Memory B cell (primary cell): ENCODE data around the gene TENM4.

Experiments
- ATAC-seq: fragments of 150-1000 bp; cut with Tn5 transposase; 2 replicates; pipeline ENCODE4 v1.10.0; 2021; ENCODE audit warnings: low read depth, mild to moderate bottlenecking, moderate library complexity
- DNase-seq, 2 donors: peaks; one replicate each; pipeline ENCODE4 v3.0.0; 2022; ENCODE audit warnings: low spot score in 2 of 2
- H3K27ac Mint-ChIP-seq: one replicate; pipeline ENCODE4 v1.8.0; 2022; ENCODE audit warnings: mild to moderate bottlenecking, moderate library complexity, mixed read lengths
- H3K27me3 Mint-ChIP-seq: one replicate; pipeline ENCODE4 v1.8.0; 2022; ENCODE audit warnings: mixed read lengths
- H3K36me3 Mint-ChIP-seq: one replicate; pipeline ENCODE4 v1.8.0; 2022; ENCODE audit warnings: mild to moderate bottlenecking, mixed read lengths
- H3K4me1 Mint-ChIP-seq: one replicate; pipeline ENCODE4 v1.8.0; 2022; ENCODE audit warnings: mixed read lengths
- H3K4me3 Mint-ChIP-seq: one replicate; pipeline ENCODE4 v1.8.0; 2022; ENCODE audit warnings: mild to moderate bottlenecking, moderate library complexity, mixed read lengths
- H3K9me3 Mint-ChIP-seq: one replicate; pipeline ENCODE4 v1.8.0; 2022; ENCODE audit warnings: mixed read lengths

TENM4 gene

DNA sequence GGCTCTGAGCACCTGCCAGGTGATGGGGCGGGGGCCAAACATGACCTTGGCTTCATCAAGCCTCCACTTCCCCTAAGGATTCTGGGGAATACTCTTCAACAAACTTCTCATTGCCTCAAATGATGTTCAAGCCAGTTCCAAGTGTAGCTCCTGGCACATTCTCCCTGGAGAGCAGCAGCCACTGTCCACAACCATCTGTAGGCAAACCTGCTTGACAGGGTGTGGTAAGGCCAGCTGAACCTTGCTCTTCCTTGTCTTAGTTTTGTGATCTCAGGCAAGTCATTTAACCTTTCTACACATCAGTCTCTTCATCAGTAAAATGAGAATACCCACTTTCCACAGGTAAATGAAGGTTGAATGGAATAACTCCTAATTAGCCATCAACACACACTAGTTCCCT lies 323.3 kb downstream of the TENM4 start:
- no peak overlapping the region for H3K27ac Mint-ChIP-seq
- H3K4me3 Mint-ChIP-seq, result no peak overlapping the region
- no peaks in the 10 kb centered on the region for H3K36me3 Mint-ChIP-seq
- DNase-seq, result no peak
- H3K9me3 Mint-ChIP-seq, result peaks cover 2% of the 10 kb centered on the region
- H3K4me1 Mint-ChIP-seq, result no peaks in the 10 kb centered on the region
- no peak for ATAC-seq
- peaks cover 1% of the 10 kb centered on the region for H3K27me3 Mint-ChIP-seq

- Mint-ChIP-seq H3K36me3 (no peaks in the 10 kb centered on the region), H3K4me1 (no peaks in the 10 kb centered on the region), H3K9me3 (peaks cover 5% of the 10 kb centered on the region), H3K27me3 (peaks cover 4% of the 10 kb centered on the region), H3K27ac (no peak overlapping the region), H3K4me3 (no peak overlapping the region)
- no peak for ATAC-seq
- no peak for DNase-seq
These were observed 324.2 kb downstream of the TENM4 start for GRCh38 chr11:79116600-79116999.

GRCh38 chr11:79113054-79113690 lies 327.7 kb downstream of the TENM4 start:
- H3K4me3 Mint-ChIP-seq, result no peak overlapping the region
- ATAC-seq, result no peak
- H3K4me1 Mint-ChIP-seq, result no peaks in the 10 kb centered on the region
- no peaks in the 10 kb centered on the region for H3K36me3 Mint-ChIP-seq
- H3K27ac Mint-ChIP-seq, result no peak overlapping the region
- H3K9me3 Mint-ChIP-seq, result peaks cover 4% of the 10 kb centered on the region
- H3K27me3 Mint-ChIP-seq, result peaks cover 6% of the 10 kb centered on the region
- DNase-seq, result no peak

DNA sequence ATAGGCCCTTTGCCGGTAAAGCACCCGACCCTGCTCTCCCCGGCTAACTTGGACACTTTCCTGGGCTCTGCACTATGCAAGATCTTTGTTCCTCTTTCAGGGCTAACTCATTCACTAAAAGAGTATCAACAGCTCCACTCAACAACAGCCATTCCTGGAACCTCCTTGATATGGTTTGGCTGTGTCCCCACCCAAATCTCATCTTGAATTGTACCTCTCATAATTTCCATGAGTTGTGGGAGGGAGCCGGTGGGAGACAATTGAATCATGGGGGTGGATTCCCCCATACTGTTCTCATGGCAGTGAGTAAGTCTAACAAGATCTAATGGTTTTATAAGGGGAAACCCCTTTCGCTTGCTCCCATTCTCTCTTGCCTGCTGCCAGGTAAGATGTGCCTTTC lies 330.0 kb downstream of the TENM4 start:
- H3K4me1 Mint-ChIP-seq, result no peaks in the 10 kb centered on the region
- DNase-seq (no peak), ATAC-seq (no peak)
- H3K9me3 Mint-ChIP-seq, result peaks cover 4% of the 10 kb centered on the region
- peaks cover 6% of the 10 kb centered on the region for H3K27me3 Mint-ChIP-seq
- H3K36me3 Mint-ChIP-seq, result no peaks in the 10 kb centered on the region
- H3K27ac Mint-ChIP-seq, result no peak overlapping the region
- no peak overlapping the region for H3K4me3 Mint-ChIP-seq

DNA sequence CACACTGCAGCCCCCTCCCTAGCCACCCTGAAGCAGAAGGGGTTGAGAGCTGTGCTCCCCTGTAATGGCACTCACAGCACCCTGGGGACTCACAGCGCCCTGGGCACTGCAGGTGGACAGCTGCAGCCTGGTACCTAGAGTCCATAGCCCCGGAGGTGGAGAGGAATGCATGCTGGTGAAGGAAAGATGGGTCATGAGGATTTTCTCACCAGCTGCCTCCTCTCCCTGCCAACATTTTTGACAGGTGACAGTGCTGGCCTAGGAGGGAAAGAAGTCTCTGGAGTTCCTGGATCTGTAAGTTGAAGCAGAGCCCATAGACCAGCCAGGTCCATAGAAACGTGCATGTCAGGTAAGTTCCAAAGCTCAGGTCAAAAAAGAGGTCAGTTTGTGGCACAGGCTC lies 330.5 kb downstream of the TENM4 start:
- no peaks in the 10 kb centered on the region for H3K4me1 Mint-ChIP-seq
- DNase-seq, result no peak

DNA sequence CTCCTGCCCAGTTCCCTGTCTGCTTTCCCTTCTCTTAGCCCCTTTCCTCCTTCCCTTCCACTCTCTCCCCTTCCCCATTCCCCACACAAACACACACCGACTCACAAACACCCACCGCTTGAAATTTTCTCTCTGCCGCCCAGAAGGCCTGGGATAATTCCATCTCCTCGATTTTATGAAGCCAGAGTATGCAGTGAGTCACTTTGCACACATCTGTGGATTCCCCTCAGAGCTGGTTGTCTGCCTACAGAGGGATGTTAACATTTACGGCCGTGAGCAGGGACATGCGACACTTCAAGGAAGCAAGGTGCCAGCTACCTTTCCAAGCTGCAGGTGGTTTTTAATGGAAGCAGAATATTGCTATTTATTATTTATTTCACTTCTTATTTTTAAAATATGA lies 332.0 kb downstream of the TENM4 start:
- Mint-ChIP-seq H3K4me3 (no peak overlapping the region), H3K27ac (no peak overlapping the region), H3K36me3 (no peaks in the 10 kb centered on the region), H3K9me3 (peaks cover 4% of the 10 kb centered on the region), H3K4me1 (no peaks in the 10 kb centered on the region), H3K27me3 (peaks cover 6% of the 10 kb centered on the region)
- DNase-seq, result no peak
- ATAC-seq, result no peak

More for the DNA sequence above, 330.5 kb downstream of the TENM4 start:
- Mint-ChIP-seq H3K36me3 (no peaks in the 10 kb centered on the region), H3K4me3 (no peak overlapping the region), H3K9me3 (peaks cover 4% of the 10 kb centered on the region), H3K27ac (no peak overlapping the region), H3K27me3 (peaks cover 6% of the 10 kb centered on the region)
- no peak for ATAC-seq

DNA sequence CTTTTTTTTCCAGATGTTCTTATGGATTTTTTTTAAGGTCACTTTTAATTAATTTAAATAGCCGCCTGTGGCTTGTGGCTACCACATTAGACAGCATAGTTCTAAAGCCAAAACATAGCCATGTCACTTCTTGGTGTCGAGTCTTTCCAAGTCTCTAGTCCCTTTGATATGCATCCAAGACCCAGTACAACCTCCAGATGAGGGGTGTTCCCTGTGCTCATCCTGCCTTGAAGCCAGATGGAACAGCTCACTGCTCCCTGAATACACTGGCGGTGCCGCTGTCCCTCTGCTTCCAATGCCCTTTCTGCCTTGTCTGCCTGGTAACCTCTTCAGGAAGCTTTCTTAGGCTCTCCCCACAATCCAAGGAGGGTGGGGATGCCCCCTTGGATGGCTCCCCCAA lies 338.0 kb downstream of the TENM4 start:
- H3K4me1 Mint-ChIP-seq, result peaks cover 4% of the 10 kb centered on the region
- no peak overlapping the region for H3K27ac Mint-ChIP-seq
- H3K36me3 Mint-ChIP-seq, result no peaks in the 10 kb centered on the region
- no peak overlapping the region for H3K4me3 Mint-ChIP-seq
- H3K9me3 Mint-ChIP-seq, result no peaks in the 10 kb centered on the region
- no peak for DNase-seq
- ATAC-seq, result no peak
- H3K27me3 Mint-ChIP-seq, result peaks cover 5% of the 10 kb centered on the region

- H3K4me1 Mint-ChIP-seq, result peaks cover 4% of the 10 kb centered on the region
- H3K27ac Mint-ChIP-seq, result no peak overlapping the region
- peaks cover 5% of the 10 kb centered on the region for H3K27me3 Mint-ChIP-seq
- ATAC-seq (no peak), DNase-seq (no peak)
- no peaks in the 10 kb centered on the region for H3K36me3 Mint-ChIP-seq
- no peaks in the 10 kb centered on the region for H3K9me3 Mint-ChIP-seq
- H3K4me3 Mint-ChIP-seq, result no peak overlapping the region
These were observed 339.2 kb downstream of the TENM4 start for GRCh38 chr11:79101656-79102055.

- Mint-ChIP-seq H3K4me1 (peaks cover 4% of the 10 kb centered on the region), H3K36me3 (no peaks in the 10 kb centered on the region), H3K27me3 (peaks cover 5% of the 10 kb centered on the region), H3K4me3 (no peak overlapping the region), H3K27ac (no peak overlapping the region), H3K9me3 (no peaks in the 10 kb centered on the region)
- DNase-seq, result peak in 1 of 2 donors; percentile 28
- ATAC-seq, result peak; percentile 35
These were observed 340.5 kb downstream of the TENM4 start for GRCh38 chr11:79100093-79100910.

DNA sequence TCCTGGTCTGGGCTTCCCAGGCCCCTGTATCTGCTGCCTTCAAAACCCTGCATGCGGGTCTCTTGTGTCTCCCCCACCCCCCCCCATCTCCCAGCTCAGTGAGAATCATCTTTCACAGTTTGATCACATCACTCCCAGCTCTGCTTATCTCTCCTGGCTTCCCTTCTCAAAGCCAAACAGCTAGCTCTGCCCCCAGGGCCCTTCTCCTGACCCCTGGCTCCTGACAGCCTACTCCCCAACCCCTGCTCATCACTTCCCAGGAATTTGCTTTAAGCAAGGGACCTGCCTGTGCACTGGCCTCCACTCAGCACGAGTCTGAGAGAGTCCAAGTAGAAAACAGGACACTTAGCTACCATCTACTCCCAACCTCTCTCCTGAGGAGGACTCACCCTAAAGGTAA lies 342.7 kb downstream of the TENM4 start:
- Mint-ChIP-seq H3K4me3 (no peak overlapping the region), H3K9me3 (no peaks in the 10 kb centered on the region), H3K27me3 (peaks cover 5% of the 10 kb centered on the region), H3K36me3 (no peaks in the 10 kb centered on the region), H3K27ac (no peak overlapping the region), H3K4me1 (peaks cover 4% of the 10 kb centered on the region)
- DNase-seq, result no peak
- ATAC-seq, result no peak

DNA sequence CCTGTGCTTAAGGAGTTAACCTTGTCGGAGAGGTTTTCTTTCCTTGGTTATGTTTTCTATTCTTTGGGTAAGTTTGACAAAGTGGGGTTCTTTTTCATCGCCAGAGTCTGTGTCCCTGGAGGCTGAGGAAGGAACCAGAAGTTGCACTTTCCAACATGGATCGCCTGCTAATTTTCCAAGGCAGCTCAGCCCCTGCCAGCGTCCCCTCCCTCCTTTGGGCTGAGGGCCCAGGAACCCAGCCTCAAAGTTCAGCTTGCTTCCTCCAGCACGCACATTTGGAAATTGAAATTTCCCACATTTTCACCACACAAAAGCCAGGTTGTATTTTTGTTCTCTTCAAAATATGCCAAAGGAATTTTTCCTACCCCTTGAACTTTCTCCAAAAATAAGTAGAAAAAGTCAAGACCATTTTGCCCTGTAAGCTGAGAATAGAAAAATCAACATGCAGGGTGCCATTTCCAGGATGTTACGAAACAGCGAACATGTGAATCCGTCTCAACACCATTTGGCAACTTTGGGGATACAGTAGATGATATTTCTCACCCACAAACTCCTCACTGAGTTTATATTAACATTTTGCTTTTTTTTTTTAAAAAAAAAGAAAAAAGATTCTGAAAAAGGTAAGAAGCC lies 343.5 kb downstream of the TENM4 start:
- H3K4me3 Mint-ChIP-seq, result no peak overlapping the region
- ATAC-seq, result no peak
- H3K9me3 Mint-ChIP-seq, result no peaks in the 10 kb centered on the region
- peaks cover 4% of the 10 kb centered on the region for H3K4me1 Mint-ChIP-seq
- H3K27me3 Mint-ChIP-seq, result peaks cover 5% of the 10 kb centered on the region
- H3K27ac Mint-ChIP-seq, result no peak overlapping the region
- no peak for DNase-seq
- H3K36me3 Mint-ChIP-seq, result no peaks in the 10 kb centered on the region

- H3K4me1 Mint-ChIP-seq, result peaks cover 4% of the 10 kb centered on the region
- DNase-seq (no peak), ATAC-seq (no peak)
- H3K4me3 Mint-ChIP-seq, result no peak overlapping the region
- peaks cover 3% of the 10 kb centered on the region for H3K27me3 Mint-ChIP-seq
- no peak overlapping the region for H3K27ac Mint-ChIP-seq
- no peaks in the 10 kb centered on the region for H3K36me3 Mint-ChIP-seq
- H3K9me3 Mint-ChIP-seq, result no peaks in the 10 kb centered on the region
These were observed 345.4 kb downstream of the TENM4 start for GRCh38 chr11:79095424-79095823.

DNA sequence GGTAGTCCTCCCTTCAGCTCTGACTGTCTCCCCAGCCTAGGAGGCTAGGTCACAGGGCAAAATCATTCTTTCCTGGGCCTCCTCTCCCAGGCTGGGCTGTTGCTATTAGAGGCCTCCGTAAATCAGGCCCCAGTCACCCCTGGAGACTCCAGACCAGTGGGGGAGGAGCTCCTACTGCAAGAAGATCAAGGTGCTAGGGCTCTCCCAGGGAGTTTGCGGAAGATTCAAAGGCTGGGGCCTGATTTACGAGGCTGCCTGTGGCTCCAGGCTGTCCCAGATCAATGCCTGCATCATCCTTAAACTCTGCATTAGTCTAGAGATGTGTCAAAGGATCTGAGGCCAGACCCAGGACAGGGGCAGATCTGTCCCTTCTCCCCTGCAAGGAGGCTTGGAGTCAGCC lies 346.2 kb downstream of the TENM4 start:
- ATAC-seq (no peak), DNase-seq (no peak)
- Mint-ChIP-seq H3K36me3 (no peaks in the 10 kb centered on the region), H3K4me3 (no peak overlapping the region), H3K27ac (no peak overlapping the region), H3K9me3 (no peaks in the 10 kb centered on the region), H3K4me1 (no peaks in the 10 kb centered on the region), H3K27me3 (peaks cover 3% of the 10 kb centered on the region)

DNA sequence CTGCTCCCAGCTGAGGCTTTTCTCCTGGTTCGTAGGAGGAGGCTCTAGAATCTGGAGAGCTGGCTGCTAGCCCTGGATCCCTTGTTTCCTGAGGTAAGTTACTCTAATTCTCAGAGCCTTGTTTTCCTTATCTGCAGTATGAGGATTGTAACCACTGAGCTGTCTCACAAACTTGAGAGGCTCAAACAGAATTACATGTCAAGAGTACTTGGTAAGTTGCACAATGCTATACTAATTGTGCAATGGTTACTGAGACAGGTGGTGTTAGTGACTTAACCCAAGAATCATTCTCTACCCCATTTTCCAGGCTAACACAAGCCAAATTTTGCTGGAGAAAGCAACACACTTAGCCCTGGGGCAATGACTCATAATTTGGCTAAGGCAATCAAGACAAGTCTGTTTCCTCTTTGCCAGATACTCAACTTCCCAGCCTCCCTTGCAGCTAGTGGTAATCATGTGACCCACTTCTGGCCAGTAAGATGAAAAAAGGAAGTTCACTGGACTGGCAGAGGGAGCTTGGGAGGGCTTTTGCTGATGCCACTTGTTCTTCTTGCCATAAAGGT lies 348.0 kb downstream of the TENM4 start:
- Mint-ChIP-seq H3K27ac (no peak overlapping the region), H3K27me3 (no peaks in the 10 kb centered on the region), H3K4me3 (no peak overlapping the region), H3K9me3 (no peaks in the 10 kb centered on the region), H3K36me3 (no peaks in the 10 kb centered on the region), H3K4me1 (no peaks in the 10 kb centered on the region)
- DNase-seq (no peak), ATAC-seq (no peak)
